ENCODE data around the gene DGCR6L.
"Not testable (repeated sequence)": the region's sequence is repeated elsewhere in the genome, so short reads cannot be mapped to it uniquely, and the experiment has no call there.

DGCR6L gene

GRCh38 chr22:20291604-20292063, 28.2 kb downstream of the DGCR6L start:
- DNase-seq (ENCODE audit: low read depth in 2 of 2), result no peak

- DNase-seq (ENCODE audit: low read depth in 2 of 2), result no peak
Measured at GRCh38 chr22:20291249-20291586, 28.6 kb downstream of the DGCR6L start.

- DNase-seq (ENCODE audit: low read depth in 2 of 2), result no peak
Measured at GRCh38 chr22:20290578-20291248, 29.1 kb downstream of the DGCR6L start.

- DNase-seq (ENCODE audit: low read depth in 2 of 2), result no peak
Measured at GRCh38 chr22:20290045-20290392, 29.8 kb downstream of the DGCR6L start.

DNA sequence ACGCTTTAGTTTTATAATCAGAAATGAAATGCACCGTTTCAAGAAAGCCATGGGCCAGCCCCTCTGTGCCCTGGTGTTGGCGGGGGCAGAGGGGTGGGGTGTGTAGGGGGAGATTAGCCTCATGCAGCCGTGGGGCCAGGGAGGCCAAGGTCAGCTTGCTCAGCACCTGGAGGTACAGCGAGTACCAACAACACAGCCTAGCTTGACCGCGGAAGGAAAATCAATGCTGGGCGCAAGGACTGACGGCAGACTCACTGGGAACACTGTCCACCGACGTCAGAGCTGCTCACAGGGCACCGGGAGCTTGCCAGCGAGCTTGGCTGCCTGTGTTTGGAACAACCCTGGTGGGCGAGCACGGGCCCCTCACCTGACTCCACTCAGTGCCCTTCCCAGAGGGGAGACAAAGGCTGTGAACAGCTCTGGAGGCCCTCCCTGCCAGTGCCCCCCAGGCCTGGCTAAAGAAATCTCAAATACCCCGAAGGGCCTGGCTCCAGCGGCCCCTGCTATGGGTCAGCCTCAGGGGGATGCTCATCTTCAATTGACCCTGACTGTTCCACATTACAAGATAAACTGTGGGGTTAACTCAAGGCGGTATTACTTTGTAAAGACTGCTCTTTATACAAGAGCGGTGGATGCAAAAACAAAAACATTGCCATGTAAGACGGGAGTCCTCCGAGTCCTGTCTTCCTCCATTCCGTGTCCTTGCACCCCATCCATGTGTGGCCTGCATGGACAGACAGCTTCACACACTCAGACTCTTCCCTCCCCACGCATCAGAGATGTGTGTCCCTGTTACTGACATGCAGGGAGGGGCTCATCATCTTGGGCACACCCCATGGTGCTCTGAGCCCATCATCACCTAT, 30.4 kb downstream of the DGCR6L start:
- not testable (repeated sequence) for DNase-seq (ENCODE audit: low read depth in 2 of 2)

- not testable (repeated sequence) for DNase-seq (ENCODE audit: low read depth in 2 of 2)
Measured at GRCh38 chr22:20286784-20287423, 33.0 kb downstream of the DGCR6L start.

- not testable (repeated sequence) for DNase-seq (ENCODE audit: low read depth in 2 of 2)
Measured at GRCh38 chr22:20286312-20286660, 33.6 kb downstream of the DGCR6L start.

DNA sequence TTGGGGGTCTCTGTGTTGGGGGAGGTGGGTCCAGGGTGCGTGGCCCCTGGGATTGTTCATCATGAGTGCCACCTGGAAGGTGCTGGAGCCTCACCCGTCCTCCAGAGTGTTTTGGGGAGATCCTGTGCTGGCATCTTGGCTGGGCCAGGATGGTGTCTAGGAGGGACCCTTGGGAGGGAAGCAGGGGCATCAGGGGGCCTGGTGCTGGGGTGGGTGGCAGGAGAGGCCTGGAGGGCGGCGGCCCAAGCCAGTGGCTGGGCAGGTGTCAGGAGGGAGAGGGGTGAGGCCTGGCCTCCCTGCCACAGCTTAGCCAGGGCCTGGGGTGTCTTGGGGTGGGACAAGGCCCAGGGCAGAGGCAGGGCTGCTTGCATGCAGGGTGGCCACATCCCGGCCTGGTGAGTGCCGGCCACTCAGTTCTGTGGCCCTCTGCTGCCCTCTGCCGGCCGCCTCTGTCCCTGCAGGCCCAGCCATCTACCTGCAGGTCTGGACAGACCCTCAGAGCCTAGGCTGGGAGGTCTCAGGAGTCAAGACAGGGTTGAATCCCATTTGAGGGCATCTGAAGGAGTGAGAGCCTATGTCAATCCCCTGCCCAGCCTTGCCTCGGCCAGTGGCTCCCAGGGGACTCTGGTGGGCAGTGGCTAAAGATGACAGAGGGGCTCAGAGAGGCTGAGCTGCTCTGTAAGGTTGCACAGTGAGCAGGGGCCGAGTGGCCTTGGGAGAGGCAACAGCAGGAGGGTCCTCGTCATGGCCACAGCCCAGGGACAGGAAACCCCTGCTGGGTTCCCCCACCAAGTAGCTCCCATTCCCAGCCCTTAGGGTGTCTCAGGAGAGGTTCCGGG, 34.2 kb downstream of the DGCR6L start:
- peak; percentile 77 to 85 for DNase-seq (ENCODE audit: low read depth in 2 of 2)

DNA sequence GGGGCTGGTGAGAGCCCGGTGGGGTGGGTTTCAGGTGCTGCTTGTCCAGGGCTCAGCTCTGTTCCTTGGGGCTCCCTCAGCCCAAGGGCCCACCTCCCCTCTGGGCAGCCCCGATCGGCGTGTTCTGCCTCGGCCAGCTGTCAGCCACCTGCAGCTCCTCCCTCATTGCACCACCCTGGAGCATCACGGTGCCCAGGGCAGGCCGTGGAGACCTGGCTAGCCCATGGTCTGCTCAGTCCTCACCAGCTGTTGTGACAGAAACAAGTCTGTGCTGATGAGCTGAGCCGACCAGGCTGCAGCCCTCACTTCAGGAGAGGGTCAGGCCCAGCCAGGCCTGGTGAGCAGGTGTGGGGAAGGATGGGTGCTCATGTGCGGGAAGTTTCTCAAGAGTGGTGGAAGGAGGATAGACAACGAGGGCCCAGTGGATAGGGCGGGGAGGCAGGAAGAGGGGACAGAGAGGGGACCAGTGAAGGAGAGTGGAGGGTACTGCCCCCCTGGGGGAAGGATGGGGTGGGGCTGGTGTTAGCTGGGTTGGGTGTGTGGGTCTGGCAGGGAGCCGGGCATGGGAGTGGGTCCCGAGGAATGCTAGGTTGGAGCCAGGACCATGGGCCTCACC, 35.3 kb downstream of the DGCR6L start:
- no peak for DNase-seq (ENCODE audit: low read depth in 2 of 2)

GRCh38 chr22:20283674-20284066, 36.2 kb downstream of the DGCR6L start:
- DNase-seq (ENCODE audit: low read depth in 2 of 2), result no peak

DNA sequence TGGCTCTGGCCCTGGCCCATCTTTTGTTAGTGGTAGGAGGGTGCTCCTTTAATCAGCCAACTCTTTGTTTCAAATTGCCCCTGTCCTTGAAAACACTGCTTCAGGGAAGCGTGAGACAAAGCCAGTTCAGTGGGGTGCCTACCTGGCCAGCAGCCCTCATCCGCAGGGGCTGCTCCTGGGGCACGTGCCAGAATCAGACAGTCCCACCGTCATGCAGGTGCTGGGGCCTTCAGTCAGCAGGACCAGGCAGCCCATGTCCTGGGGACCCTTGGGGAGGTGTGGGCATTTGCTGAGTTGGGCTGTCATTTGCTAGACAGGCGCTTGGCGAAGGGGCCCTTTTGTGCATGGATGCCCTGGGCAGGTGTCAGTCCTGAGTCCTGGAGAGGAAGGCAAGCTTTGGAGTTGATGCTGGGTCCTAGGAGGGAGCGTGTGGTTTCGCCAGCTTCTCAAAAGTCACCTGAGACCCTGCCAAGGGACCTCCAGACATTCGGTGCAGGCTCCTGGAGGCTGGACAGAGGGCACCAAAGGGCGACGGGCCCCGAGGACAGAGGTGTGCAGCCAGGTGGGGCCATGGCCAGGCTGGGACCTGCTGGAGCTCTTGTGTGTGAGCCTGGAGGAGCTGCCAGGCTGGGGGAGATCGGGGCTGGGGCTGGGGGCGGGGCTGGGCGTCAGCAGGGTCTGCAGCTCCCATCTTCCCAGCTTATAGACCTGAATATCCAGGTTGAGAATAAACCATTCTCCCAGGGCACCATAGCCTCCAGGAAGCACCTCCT, 36.8 kb downstream of the DGCR6L start:
- no peak for DNase-seq (ENCODE audit: low read depth in 2 of 2)

- DNase-seq (ENCODE audit: low read depth in 2 of 2), result no peak
Measured at GRCh38 chr22:20281891-20282290, 38.0 kb downstream of the DGCR6L start.

- DNase-seq (ENCODE audit: low read depth in 2 of 2), result not testable (repeated sequence)
Measured at GRCh38 chr22:20281473-20281872, 38.4 kb downstream of the DGCR6L start.

DNA sequence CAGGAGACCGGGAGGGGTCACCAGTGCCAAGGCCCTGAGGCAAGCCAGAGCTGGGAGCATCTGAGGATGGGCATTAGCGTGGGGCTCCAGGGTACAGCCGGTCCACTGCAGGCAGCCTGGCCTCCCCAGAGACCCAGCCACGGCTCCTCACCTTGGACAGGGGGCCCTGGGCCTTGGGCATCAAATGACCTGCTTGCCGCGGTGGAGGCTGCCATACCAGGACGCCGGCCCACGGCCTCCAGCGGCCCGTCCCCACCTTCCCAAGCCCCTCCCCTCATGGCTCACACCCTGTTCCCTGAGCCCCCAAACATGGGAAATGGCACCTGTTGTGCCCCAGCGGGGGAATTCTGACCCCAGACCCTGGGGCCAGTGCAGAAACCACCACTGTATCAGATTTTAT, 39.0 kb downstream of the DGCR6L start:
- DNase-seq (ENCODE audit: low read depth in 2 of 2), result no peak

DNA sequence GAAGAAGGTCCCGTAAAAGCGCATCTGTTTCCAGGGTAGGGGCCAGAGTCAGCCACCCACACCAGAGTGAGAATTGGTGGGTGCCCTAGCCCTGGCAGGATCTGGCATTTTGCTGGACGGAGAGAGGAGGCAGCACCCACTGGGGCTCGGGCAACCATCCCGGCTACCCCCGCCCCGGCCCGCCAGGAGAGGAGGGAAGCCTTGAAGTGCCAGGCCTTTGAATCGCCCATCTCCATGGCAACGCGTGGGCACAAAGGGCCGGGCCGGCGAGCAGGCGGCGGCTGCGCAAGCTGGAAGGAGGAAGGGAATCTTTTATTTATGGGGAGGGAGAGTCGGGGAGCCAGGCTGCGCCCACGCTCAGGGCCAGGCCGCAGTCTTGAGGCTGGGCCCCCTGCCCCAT, 39.7 kb downstream of the DGCR6L start:
- not testable (repeated sequence) for DNase-seq (ENCODE audit: low read depth in 2 of 2)

- DNase-seq (ENCODE audit: low read depth in 2 of 2), result no peak
Measured at GRCh38 chr22:20279662-20280134, 40.2 kb downstream of the DGCR6L start.

- DNase-seq (ENCODE audit: low read depth in 2 of 2), result not testable (repeated sequence)
Measured at GRCh38 chr22:20278726-20279490, 41.0 kb downstream of the DGCR6L start.

GRCh38 chr22:20277936-20278635, 41.8 kb downstream of the DGCR6L start:
- not testable (repeated sequence) for DNase-seq (ENCODE audit: low read depth in 2 of 2)

DNA sequence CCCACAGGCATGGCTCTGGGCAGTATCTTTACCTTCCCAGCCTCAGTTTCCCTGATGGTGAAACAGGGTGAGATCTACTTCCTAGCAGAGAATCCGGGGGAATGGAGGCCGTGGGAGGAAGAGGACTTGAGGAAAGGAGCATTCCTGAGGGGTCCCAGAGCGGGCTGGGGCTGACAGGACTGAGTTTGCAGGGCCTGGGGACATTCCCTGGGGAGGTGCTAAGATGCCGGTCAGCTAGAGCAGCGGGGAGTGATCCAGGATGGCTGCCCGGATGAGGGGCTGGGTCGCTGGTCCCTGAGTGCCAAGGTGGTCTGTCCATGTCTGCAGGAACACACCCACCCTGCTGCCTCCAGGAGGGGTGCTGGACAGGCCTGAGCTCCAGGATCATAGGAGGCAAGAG, 43.4 kb downstream of the DGCR6L start:
- no peak for DNase-seq (ENCODE audit: low read depth in 2 of 2)
